Keratinocyte (primary cell): ENCODE results near the gene TEP1. TPM values are rescaled to one million over a fixed set of nuclear protein-coding genes. Genes with fewer than 3 reads are reported as not detected.
"Not testable (repeated sequence)": the region's sequence is repeated elsewhere in the genome, so short reads cannot be mapped to it uniquely, and the experiment has no call there.

ENCODE experiments used
- DNase-seq: peaks from one replicate; pipeline ENCODE4 v3.0.0-alpha.2; 2011; ENCODE audit warnings: low read depth, missing footprints, low spot score
- FAIRE-seq: peaks from 2 replicates; lab custom pipeline; 2011; peaks lifted over from hg19 to GRCh38; lab: Jason Lieb, UNC
- H2AFZ ChIP-seq: 2 replicates; pipeline ENCODE4 v1.6.0; 2012; ENCODE audit warnings: low read length, control low read depth, inconsistent platforms; ENCODE audit not compliant: control insufficient read depth
- H3K27ac ChIP-seq: 2 replicates; pipeline ENCODE4 v1.5.1; 2011; ENCODE audit warnings: low read length; ENCODE audit not compliant: control insufficient read depth, insufficient read depth
- H3K27me3 ChIP-seq: 3 replicates; pipeline ENCODE4 v1.6.0; 2011; ENCODE audit warnings: low read length; ENCODE audit not compliant: control insufficient read depth, insufficient read depth; ENCODE audit errors: extremely low read depth
- H3K36me3 ChIP-seq, 2 experiments: 2 replicates in 1 of 2; 3 replicates in 1 of 2; pipeline ENCODE4 v1.5.1; 2011; ENCODE audit warnings: low read length in 2 of 2, mild to moderate bottlenecking in 1 of 2; ENCODE audit not compliant: control insufficient read depth in 2 of 2, insufficient read depth in 2 of 2; ENCODE audit errors: extremely low read depth in 1 of 2
- H3K4me1 ChIP-seq: 3 replicates; pipeline ENCODE4 v1.5.1; 2011; ENCODE audit warnings: low read length; ENCODE audit not compliant: control insufficient read depth, insufficient read depth; ENCODE audit errors: extremely low read depth
- H3K4me2 ChIP-seq: 3 replicates; pipeline ENCODE4 v1.6.0; 2011; ENCODE audit warnings: low read depth, low read length; ENCODE audit not compliant: control insufficient read depth, insufficient read depth; ENCODE audit errors: extremely low read depth
- H3K4me3 ChIP-seq, 3 experiments: fragments of 200-600 bp in 1 of 3; sonication (generic) in 1 of 3; 2 replicates in 2 of 3; 3 replicates in 1 of 3; pipeline ENCODE4 v1.5.1; 2011 to 2016; ENCODE audit warnings: low read length in 3 of 3, mild to moderate bottlenecking in 3 of 3, control low read depth in 2 of 3, inconsistent platforms in 1 of 3, low read depth in 1 of 3, mixed read lengths in 1 of 3, mixed run types in 1 of 3, moderate library complexity in 1 of 3; ENCODE audit not compliant: control insufficient read depth in 2 of 3, insufficient read depth in 2 of 3; ENCODE audit errors: extremely low read depth in 1 of 3
- H3K79me2 ChIP-seq: 2 replicates; pipeline ENCODE4 v1.6.0; 2012; ENCODE audit warnings: low read length; ENCODE audit not compliant: control insufficient read depth, insufficient read depth
- H3K9ac ChIP-seq: 3 replicates; pipeline ENCODE4 v1.6.0; 2011; ENCODE audit warnings: low read length; ENCODE audit not compliant: control insufficient read depth, insufficient read depth; ENCODE audit errors: extremely low read depth
- H3K9me1 ChIP-seq: 3 replicates; pipeline ENCODE4 v1.6.0; 2011; ENCODE audit warnings: low read length; ENCODE audit not compliant: control insufficient read depth, insufficient read depth; ENCODE audit errors: extremely low read depth
- H3K9me3 ChIP-seq: 2 replicates; pipeline ENCODE4 v1.5.1; 2012; ENCODE audit warnings: low read depth, low read length; ENCODE audit not compliant: control insufficient read depth
- H4K20me1 ChIP-seq: 3 replicates; pipeline ENCODE4 v1.6.0; 2011; ENCODE audit warnings: low read length; ENCODE audit not compliant: control insufficient read depth, insufficient read depth; ENCODE audit errors: extremely low read depth
- CTCF ChIP-seq, 3 experiments: IDR thresholded peaks in 1 of 3; conservative IDR thresholded peaks in 1 of 3; optimal IDR thresholded peaks in 1 of 3; 2 replicates in 2 of 3; 3 replicates in 1 of 3; pipeline versions ENCODE3 to v1.5.1; 2011; ENCODE audit warnings: low read length in 3 of 3, mild to moderate bottlenecking in 3 of 3, moderate library complexity in 2 of 3, control low read depth in 1 of 3, inconsistent platforms in 1 of 3; ENCODE audit not compliant: insufficient read depth in 2 of 3; ENCODE audit errors: extremely low read depth in 1 of 3
- EZH2 ChIP-seq: IDR thresholded peaks from one replicate; pipeline ENCODE4 v1.6.1; 2012; ENCODE audit warnings: inconsistent platforms, mild to moderate bottlenecking, low read length, moderate library complexity
- dilution Hi-C: fragments of 300-500 bp; cut with MboI; formaldehyde crosslinking; loops from one replicate; pipeline ENCODE4 v1.7.0; 2020; ENCODE audit warnings: low sequenced_read_pairs; ENCODE audit not compliant: extremely low pct_ligation_motif_present
- polyA plus RNA-seq, 5 experiments: library from polyadenylated mRNA; depleted of rRNA in 3 of 5; stranded (reverse) in 3 of 5; stranded (forward) in 1 of 5; unstranded in 1 of 5; fragments of >200 nt; gene quantifications; 1 replicate in 1 of 5; 2 replicates in 3 of 5; 3 replicates in 1 of 5; pipeline versions ENCODE4 v1.2.1 to v1.2.3, GENCODE V29; 2011 to 2012; ENCODE audit warnings: missing spikeins in 2 of 5, low read depth in 1 of 5, low replicate concordance in 1 of 5

TEP1 gene
- polyA plus RNA-seq, 1 donor (not counting 4 experiments of a cell fraction or from before 2014, with no cell fraction given) = 16.6 TPM

- H3K27ac ChIP-seq = no peak overlapping the region
- no peaks in the 10 kb centered on the region for H3K9me1 ChIP-seq
- peaks cover 11 to 14% of the 10 kb centered on the region in 2 experiments for H3K36me3 ChIP-seq
- H4K20me1 ChIP-seq = no peaks in the 10 kb centered on the region
- H3K9me3 ChIP-seq = no peaks in the 10 kb centered on the region
- no peak overlapping the region for H3K4me2 ChIP-seq
- no peaks in the 10 kb centered on the region for H3K27me3 ChIP-seq
- DNase-seq (no peak), FAIRE-seq (no peak)
- TF ChIP-seq EZH2 = no peak
- no peak for TF ChIP-seq CTCF (optimal IDR thresholded peaks at IDR 0.05 in 1 of 3, IDR thresholded peaks at IDR 0.05 in 1 of 3, conservative IDR thresholded peaks at IDR 0.05 in 1 of 3; ENCODE audit: extremely low read depth in 1 of 3, insufficient read depth in 2 of 3, low read length in 3 of 3)
- H3K9ac ChIP-seq = no peak overlapping the region
- no peak overlapping the region for H2AFZ ChIP-seq
- H3K4me3 ChIP-seq = no peak overlapping the region
- dilution Hi-C loops = no loop called here
- no peaks in the 10 kb centered on the region for H3K4me1 ChIP-seq
- no peaks in the 10 kb centered on the region for H3K79me2 ChIP-seq
Observed at GRCh38 chr14:20446889-20447288, 33.6 kb upstream of the TEP1 start.

- H3K9me3 ChIP-seq, H3K27me3 ChIP-seq, FAIRE-seq, H4K20me1 ChIP-seq, H2AFZ ChIP-seq, H3K79me2 ChIP-seq, H3K4me2 ChIP-seq, DNase-seq, dilution Hi-C loops, H3K4me3 ChIP-seq, H3K27ac ChIP-seq, H3K9ac ChIP-seq, H3K9me1 ChIP-seq, H3K4me1 ChIP-seq: not testable (repeated sequence)
- H3K36me3 ChIP-seq = peaks cover 10 to 11% of the 10 kb centered on the region in 2 experiments
Observed at GRCh38 chr14:20443650-20444049, 30.3 kb upstream of the TEP1 start.

- Histone ChIP-seq H3K27ac (no peak overlapping the region), H3K9me1 (no peaks in the 10 kb centered on the region), H3K4me2 (no peak overlapping the region), H3K4me1 (no peaks in the 10 kb centered on the region), H3K36me3 (peaks cover 0 to 5% of the 10 kb centered on the region in 2 experiments), H3K9me3 (no peaks in the 10 kb centered on the region), H4K20me1 (no peaks in the 10 kb centered on the region), H3K4me3 (no peak overlapping the region), H3K79me2 (no peaks in the 10 kb centered on the region), H3K9ac (no peak overlapping the region), H2AFZ (no peak overlapping the region), H3K27me3 (no peaks in the 10 kb centered on the region)
- FAIRE-seq = no peak
- DNase-seq = no peak
- TF ChIP-seq CTCF (optimal IDR thresholded peaks at IDR 0.05 in 1 of 3, IDR thresholded peaks at IDR 0.05 in 1 of 3, conservative IDR thresholded peaks at IDR 0.05 in 1 of 3; ENCODE audit: extremely low read depth in 1 of 3, insufficient read depth in 2 of 3, low read length in 3 of 3) = no peak
- no peak for TF ChIP-seq EZH2
- dilution Hi-C loops = no loop called here
Observed at GRCh38 chr14:20441461-20441860, 28.2 kb upstream of the TEP1 start.
